Activated T-helper 1 cell treated with anti-CD3 and anti-CD28 coated beads, Interleukin-2, amount 50 U/mL, for 16 hours (primary cell): ENCODE data around the gene DHRSX.
"Not testable (repeated sequence)": the region's sequence is repeated elsewhere in the genome, so short reads cannot be mapped to it uniquely, and the experiment has no call there.

Experiments
- DNase-seq, 2 donors: peaks; one replicate each; pipeline ENCODE4 v3.0.0-alpha.2; 2020; ENCODE audit warnings: low read depth in 1 of 2, low spot score in 1 of 2

The DHRSX gene

GRCh38 chrX:2427147-2427546 lies 73.6 kb downstream of the DHRSX start:
- no peak for DNase-seq

DNA sequence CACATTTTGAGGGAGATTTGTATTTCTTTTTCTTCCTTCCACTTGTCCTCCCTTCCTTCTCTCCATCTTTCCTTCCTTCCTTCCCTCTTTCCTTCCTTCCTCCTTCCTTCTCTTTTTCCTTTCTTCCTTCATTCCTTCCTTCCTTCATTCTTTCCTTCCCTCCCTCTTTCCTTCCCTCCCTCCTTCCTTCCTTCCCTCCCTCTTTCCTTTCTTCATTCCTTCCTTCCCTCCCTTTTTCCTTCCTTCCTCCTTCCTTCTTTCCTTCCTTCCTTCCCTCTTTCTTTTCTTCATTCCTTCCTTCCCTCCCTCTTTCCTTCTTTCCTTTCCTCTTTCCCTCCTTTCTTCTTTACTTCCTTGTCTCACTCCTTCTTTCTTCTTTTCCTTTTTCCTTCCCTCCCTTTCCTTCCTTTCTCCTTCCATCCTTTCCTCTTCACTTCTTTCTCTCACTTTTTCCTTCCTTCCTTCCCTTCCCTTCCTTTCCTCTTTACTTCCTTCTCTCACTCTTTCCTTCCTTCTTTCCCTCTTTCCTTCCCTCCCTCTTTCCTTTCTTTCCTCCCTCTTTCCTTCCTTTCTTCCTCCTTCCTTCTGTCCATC lies 74.4 kb downstream of the DHRSX start:
- DNase-seq: no peak

DNA sequence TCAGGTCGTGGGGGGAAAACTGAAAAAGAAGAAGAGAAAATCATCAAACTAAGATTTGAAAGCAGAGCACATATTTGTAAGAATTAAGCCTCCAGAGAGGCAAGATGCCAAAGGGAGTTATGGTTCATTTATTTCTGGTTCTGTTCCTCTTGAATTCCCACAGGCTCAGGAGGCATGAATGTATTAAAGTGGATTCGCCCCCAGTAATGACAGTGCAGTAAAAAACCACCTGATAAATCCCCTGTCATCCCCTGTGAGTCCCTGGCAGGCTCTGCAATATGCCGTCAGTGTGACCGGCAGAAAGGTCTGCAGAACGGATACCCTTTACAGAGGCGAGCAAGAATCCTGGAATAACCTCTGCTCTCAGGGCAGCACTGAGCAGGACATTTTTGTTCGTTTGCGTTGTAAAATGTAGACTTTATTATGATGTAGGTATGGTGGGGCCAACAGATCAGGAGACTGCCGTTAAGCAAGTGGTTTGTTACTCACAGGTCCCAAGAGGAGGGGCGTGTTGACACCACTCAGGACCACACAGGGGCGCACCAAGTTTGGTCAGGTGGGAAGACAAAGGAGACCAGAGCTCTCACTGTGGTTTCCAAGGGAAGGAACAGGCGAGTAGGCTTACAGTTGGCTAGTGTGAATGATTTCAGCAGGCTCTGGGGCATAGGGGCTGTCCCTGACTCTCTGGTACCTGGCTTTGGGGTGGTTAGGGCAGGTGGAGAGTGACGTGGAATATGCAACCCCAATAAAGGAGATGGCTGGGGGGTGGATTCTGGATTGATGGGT lies 75.3 kb downstream of the DHRSX start:
- DNase-seq: no peak

DNA sequence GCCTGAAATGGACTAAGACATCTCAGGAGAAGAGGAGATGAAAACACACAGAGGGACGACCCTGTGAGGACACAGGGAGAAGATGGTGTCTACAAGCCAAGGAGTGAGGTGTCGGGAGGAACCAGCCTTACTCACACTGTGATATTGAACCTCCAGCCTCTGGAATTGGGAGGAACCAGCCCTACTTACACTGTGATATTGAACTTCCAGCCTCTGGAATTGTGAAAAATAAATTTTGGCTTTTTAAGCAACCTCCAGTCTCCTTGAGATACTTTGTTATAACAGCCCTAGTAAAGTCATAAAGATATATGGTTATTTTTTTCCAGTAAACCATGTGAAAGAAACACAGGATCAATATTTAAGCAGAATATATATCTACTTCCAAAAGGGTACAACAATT lies 76.5 kb downstream of the DHRSX start:
- no peak for DNase-seq

GRCh38 chrX:2423899-2424298 lies 76.9 kb downstream of the DHRSX start:
- DNase-seq: no peak

- DNase-seq: no peak
Observed at GRCh38 chrX:2423282-2423681, 77.5 kb downstream of the DHRSX start.

- not testable (repeated sequence) for DNase-seq
Observed at GRCh38 chrX:2419418-2419817, 81.4 kb downstream of the DHRSX start.

DNA sequence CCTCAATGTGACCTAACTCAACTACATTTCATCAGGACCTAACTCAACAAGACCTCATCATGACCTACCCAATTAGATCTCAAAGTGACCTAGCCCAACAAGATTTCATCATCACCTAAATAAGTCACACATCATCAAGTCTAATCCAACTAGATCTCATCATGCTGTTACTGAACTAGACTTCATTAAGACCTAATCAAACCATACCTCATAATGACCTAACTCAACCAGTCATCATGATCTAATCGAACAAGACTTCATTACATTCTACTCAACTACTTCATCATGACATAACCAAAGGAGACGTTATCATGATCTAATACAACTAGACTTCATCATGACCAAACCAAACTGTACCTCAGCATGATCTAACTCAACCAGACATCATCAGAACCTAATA lies 82.8 kb downstream of the DHRSX start:
- no peak for DNase-seq

- DNase-seq: no peak
Observed at GRCh38 chrX:2416851-2417604, 83.7 kb downstream of the DHRSX start.

- DNase-seq: no peak
Observed at GRCh38 chrX:2414384-2414783, 86.4 kb downstream of the DHRSX start.

DNA sequence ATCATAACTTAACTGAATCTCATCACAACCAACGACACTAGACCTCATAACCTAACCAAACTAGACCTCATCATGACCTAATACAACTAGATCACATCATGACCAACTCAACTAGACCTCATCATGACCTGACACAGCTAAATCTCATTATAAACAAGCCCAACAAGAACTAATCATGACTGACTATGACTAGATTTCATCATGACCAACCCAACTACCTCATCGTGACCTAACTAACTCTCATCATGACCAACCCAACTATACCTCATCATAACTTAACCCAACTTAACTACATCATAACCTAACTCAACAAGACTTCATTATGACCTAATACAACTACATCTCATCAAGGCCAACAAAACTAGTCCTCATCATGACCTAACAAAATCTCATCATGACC lies 86.8 kb downstream of the DHRSX start:
- no peak for DNase-seq

DNA sequence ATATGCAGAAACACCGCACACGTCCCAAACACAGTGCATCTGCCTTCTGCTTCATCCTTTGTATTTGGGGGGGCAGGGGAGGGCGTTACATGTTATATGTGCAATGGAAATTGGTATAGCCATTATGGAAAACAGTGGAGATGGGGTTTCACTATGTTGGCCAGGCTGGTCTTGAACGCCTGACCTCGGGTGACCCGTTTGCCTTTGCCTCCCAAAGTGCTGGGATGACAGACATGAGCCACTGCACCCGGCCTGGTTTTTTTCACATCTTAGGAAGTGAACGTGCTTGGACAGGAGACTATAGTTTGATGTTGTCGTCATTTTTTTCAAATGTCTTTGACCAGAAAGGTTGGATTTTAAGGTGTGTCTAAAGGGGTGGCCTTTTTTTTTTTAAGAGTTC lies 88.6 kb downstream of the DHRSX start:
- DNase-seq: no peak

GRCh38 chrX:2410279-2411020 lies 90.3 kb downstream of the DHRSX start:
- DNase-seq: no peak

- DNase-seq: no peak
Observed at GRCh38 chrX:2409796-2410195, 91.0 kb downstream of the DHRSX start.

GRCh38 chrX:2408856-2409255 lies 91.9 kb downstream of the DHRSX start:
- DNase-seq: no peak

DNA sequence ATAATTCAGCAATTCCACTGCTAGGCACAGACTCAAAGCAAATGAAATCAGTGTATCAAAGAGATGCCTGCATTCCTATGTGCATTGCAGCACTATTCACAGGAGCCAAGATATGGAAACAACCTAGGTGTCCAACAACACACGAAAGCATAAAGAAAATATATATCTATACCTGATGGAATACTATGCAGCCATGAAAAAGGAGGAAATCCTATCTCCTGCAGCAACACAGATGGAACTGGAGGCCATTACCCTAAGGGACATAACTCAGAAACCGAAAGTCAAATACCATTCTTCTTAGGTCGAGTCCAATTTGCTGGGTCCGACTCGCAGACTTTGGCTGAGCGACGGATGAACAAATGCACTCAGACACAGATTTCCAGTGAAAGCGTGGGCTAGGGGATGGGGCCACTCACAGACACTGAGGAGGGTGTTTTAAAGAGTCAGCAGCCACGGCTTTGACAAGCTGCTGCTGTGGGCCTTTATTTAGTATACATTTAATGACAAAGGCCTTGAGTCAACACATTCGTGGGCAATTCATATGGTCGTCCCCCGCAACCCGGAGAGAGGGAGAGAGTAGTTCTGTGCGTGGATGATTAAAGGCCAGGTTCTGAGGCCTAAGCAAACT lies 93.8 kb downstream of the DHRSX start:
- DNase-seq: no peak

- no peak for DNase-seq
Observed at GRCh38 chrX:2404776-2405175, 96.0 kb downstream of the DHRSX start.

GRCh38 chrX:2402361-2402690 lies 98.5 kb downstream of the DHRSX start:
- no peak for DNase-seq

- no peak for DNase-seq
Observed at GRCh38 chrX:2401590-2402360, 99.0 kb downstream of the DHRSX start.

DNA sequence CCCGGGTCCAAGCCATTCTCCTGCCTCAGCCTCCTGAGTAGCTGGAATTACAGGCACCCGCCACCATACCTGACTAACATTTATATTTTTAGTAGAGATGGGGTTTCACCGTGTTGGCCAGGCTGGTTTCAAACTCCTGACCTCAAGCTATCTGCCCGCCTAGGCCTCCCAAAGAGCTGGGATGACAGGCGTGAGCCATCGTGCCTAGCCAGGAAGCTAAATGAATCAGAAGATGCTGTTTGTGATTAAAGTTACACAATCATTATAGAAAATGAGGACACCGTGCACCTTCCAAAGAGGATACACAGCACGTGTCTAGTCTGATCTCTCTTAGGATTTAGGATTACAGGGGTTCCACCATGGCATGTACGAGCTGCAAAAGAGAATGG lies 99.6 kb downstream of the DHRSX start:
- DNase-seq: no peak
